NCI-H1105 (cell line): ENCODE data around the gene SRGAP1.
"Not testable (repeated sequence)": the region's sequence is repeated elsewhere in the genome, so short reads cannot be mapped to it uniquely, and the experiment has no call there.

Experiments
- DNase-seq: peaks from one replicate; lab custom pipeline; 2025; lab: John Stamatoyannopoulos, UW

SRGAP1 gene

GRCh38 chr12:64170730-64171129 lies 326.2 kb downstream of the SRGAP1 start:
- DNase-seq: no peak

GRCh38 chr12:64171715-64172114 lies 327.2 kb downstream of the SRGAP1 start:
- DNase-seq: no peak

- DNase-seq: no peak
Observed at GRCh38 chr12:64172143-64172970, 327.9 kb downstream of the SRGAP1 start.

- no peak for DNase-seq
Observed at GRCh38 chr12:64173456-64173855, 329.0 kb downstream of the SRGAP1 start.

- DNase-seq: no peak
Observed at GRCh38 chr12:64175254-64175945, 330.9 kb downstream of the SRGAP1 start.

- no peak for DNase-seq
Observed at GRCh38 chr12:64177001-64177400, 332.5 kb downstream of the SRGAP1 start.

GRCh38 chr12:64178122-64178521 lies 333.6 kb downstream of the SRGAP1 start:
- DNase-seq: no peak

- no peak for DNase-seq
Observed at GRCh38 chr12:64180951-64181350, 336.5 kb downstream of the SRGAP1 start.

GRCh38 chr12:64181430-64182291 lies 337.2 kb downstream of the SRGAP1 start:
- DNase-seq: peak; percentile 42

- DNase-seq: no peak
Observed at GRCh38 chr12:64184216-64184615, 339.7 kb downstream of the SRGAP1 start.

- DNase-seq: no peak
Observed at GRCh38 chr12:64186789-64187188, 342.3 kb downstream of the SRGAP1 start.

GRCh38 chr12:64187370-64187769 lies 342.9 kb downstream of the SRGAP1 start:
- no peak for DNase-seq

- no peak for DNase-seq
Observed at GRCh38 chr12:64187794-64188193, 343.3 kb downstream of the SRGAP1 start.

GRCh38 chr12:64189530-64189929 lies 345.0 kb downstream of the SRGAP1 start:
- DNase-seq: no peak

- DNase-seq: no peak
Observed at GRCh38 chr12:64190140-64190539, 345.6 kb downstream of the SRGAP1 start.

GRCh38 chr12:64192644-64193444 lies 348.3 kb downstream of the SRGAP1 start:
- DNase-seq: no peak

- no peak for DNase-seq
Observed at GRCh38 chr12:64193931-64194330, 349.4 kb downstream of the SRGAP1 start.

- DNase-seq: no peak
Observed at GRCh38 chr12:64194333-64195149, 350.0 kb downstream of the SRGAP1 start.

GRCh38 chr12:64195841-64196240 lies 351.3 kb downstream of the SRGAP1 start:
- not testable (repeated sequence) for DNase-seq

GRCh38 chr12:64203036-64203435 lies 358.5 kb downstream of the SRGAP1 start:
- DNase-seq: no peak

GRCh38 chr12:64203775-64204174 lies 359.3 kb downstream of the SRGAP1 start:
- DNase-seq: no peak
